A549 (cell line): Measurements from ENCODE around the gene XPNPEP2. TPM values are rescaled to one million over a fixed set of nuclear protein-coding genes. Genes with fewer than 3 reads are reported as not detected.

ENCODE experiments used
- ATAC-seq, 2 experiments: fragments of 200-7000 bp in 1 of 2; fragments of >200 bp in 1 of 2; cut with Nextera tagmentation in 1 of 2; cut with Tn5 transposase in 1 of 2; 3 replicates each; pipeline versions ENCODE4 v1.8.0 to v1.9.1; 2018 to 2020; ENCODE audit warnings: mild to moderate bottlenecking in 1 of 2, moderate library complexity in 1 of 2
- CTCF ChIA-PET: fragments of 300-600 bp; sonication (Branson Sonifier 250); formaldehyde crosslinking; extraction: SDS; loops from one replicate; lab custom pipeline; 2021; ENCODE audit warnings: antibody characterized with exemption, inconsistent platforms; lab: Yijun Ruan, JAX
- POLR2A ChIA-PET: fragments of 350-600 bp; formaldehyde crosslinking; extraction: SDS; loops from one replicate; lab custom pipeline; 2021; ENCODE audit warnings: antibody characterized with exemption, inconsistent platforms; lab: Yijun Ruan, JAX
- DNase-seq, 2 experiments: peaks; one replicate each; pipeline versions ENCODE4 v3.0.0 to v3.0.0-alpha.2; 2011 to 2016; ENCODE audit warnings: low read depth in 1 of 2, low spot score in 1 of 2
- FAIRE-seq: peaks from 2 replicates; lab custom pipeline; 2011; peaks lifted over from hg19 to GRCh38; lab: Jason Lieb, UNC
- H3K27ac ChIP-seq, 2 experiments: fragments of >200 bp; sonication (Bioruptor Twin); formaldehyde crosslinking; 3 replicates each; pipeline ENCODE4 v1.5.1; 2016 to 2017
- H3K4me1 ChIP-seq: fragments of >200 bp; sonication (Bioruptor Twin); formaldehyde crosslinking; 3 replicates; pipeline ENCODE4 v1.6.1; 2016
- H3K4me2 ChIP-seq: fragments of >200 bp; sonication (Bioruptor Twin); formaldehyde crosslinking; 3 replicates; pipeline ENCODE4 v1.6.1; 2016
- H3K4me3 ChIP-seq: fragments of >200 bp; sonication (Bioruptor Twin); formaldehyde crosslinking; 3 replicates; pipeline ENCODE4 v1.5.1; 2016
- H3K9me3 ChIP-seq: fragments of >200 bp; sonication (Bioruptor Twin); formaldehyde crosslinking; 3 replicates; pipeline ENCODE4 v1.6.1; 2016
- CBX8 ChIP-seq: fragments of 200-600 bp; sonication (generic); IDR thresholded peaks from 2 replicates; pipeline ENCODE4 v1.6.1; 2016
- CHD2 ChIP-seq: fragments of 150-350 bp; IDR thresholded peaks from 2 replicates; pipeline ENCODE4 v1.6.1; 2014; ENCODE audit warnings: low read length; ENCODE audit not compliant: partially characterized antibody
- CHD4 ChIP-seq: fragments of 200-600 bp; sonication (generic); IDR thresholded peaks from 2 replicates; pipeline ENCODE4 v1.6.1; 2016; ENCODE audit warnings: antibody characterized with exemption, mild to moderate bottlenecking, borderline replicate concordance
- EHF ChIP-seq: fragments of 250-450 bp; sonication (Bioruptor Pico); IDR thresholded peaks from 2 replicates; pipeline ENCODE4 v1.5.0; 2020; ENCODE audit warnings: mild to moderate bottlenecking
- EHMT2 ChIP-seq: fragments of 200-600 bp; sonication (generic); IDR thresholded peaks from 2 replicates; pipeline ENCODE4 v1.6.1; 2016; ENCODE audit warnings: antibody characterized with exemption, low read depth, mild to moderate bottlenecking, moderate library complexity
- EP300 ChIP-seq, 2 experiments: fragments of >200 bp; sonication (Bioruptor Twin); formaldehyde crosslinking; IDR thresholded peaks; 2 replicates in 1 of 2; 3 replicates in 1 of 2; pipeline ENCODE4 v1.6.1; 2016 to 2017
- ESRRA ChIP-seq: fragments of 150-350 bp; IDR thresholded peaks from 2 replicates; pipeline ENCODE4 v1.6.1; 2014; ENCODE audit warnings: mild to moderate bottlenecking, low read length, borderline replicate concordance
- HDAC2 ChIP-seq: fragments of 200-600 bp; sonication (generic); IDR thresholded peaks from 2 replicates; pipeline ENCODE4 v1.6.1; 2016
- HEYL ChIP-seq: fragments of 250-450 bp; sonication (Bioruptor Pico); IDR thresholded peaks from 2 replicates; pipeline ENCODE4 v1.8.0; 2021; ENCODE audit warnings: mild to moderate bottlenecking, moderate library complexity
- HOXA7 ChIP-seq: fragments of 250-450 bp; sonication (Bioruptor Pico); IDR thresholded peaks from 2 replicates; pipeline ENCODE4 v1.5.0; 2020; ENCODE audit warnings: mild to moderate bottlenecking, moderate library complexity
- HOXB13 ChIP-seq: fragments of 250-450 bp; sonication (Bioruptor Pico); IDR thresholded peaks from 2 replicates; pipeline ENCODE4 v1.5.0; 2020; ENCODE audit warnings: low read depth, mild to moderate bottlenecking, moderate library complexity
- JUNB ChIP-seq: fragments of >200 bp; sonication (Bioruptor Twin); formaldehyde crosslinking; IDR thresholded peaks from 2 replicates; pipeline ENCODE4 v1.6.1; 2016
- MAFK ChIP-seq: fragments of 450-650 bp; IDR thresholded peaks from 2 replicates; pipeline ENCODE4 v1.6.1; 2014; ENCODE audit not compliant: partially characterized antibody
- NFE2L2 ChIP-seq: fragments of 150-350 bp; conservative IDR thresholded peaks from 2 replicates; pipeline ENCODE4 v1.6.1; 2014; ENCODE audit warnings: low read length
- PHF8 ChIP-seq: fragments of 200-600 bp; sonication (generic); IDR thresholded peaks from 2 replicates; pipeline ENCODE4 v1.6.1; 2016; ENCODE audit warnings: low read depth, mild to moderate bottlenecking, antibody characterized with exemption, moderate library complexity, borderline replicate concordance
- POLR2A ChIP-seq: IDR thresholded peaks from 2 replicates; pipeline ENCODE4 v1.6.1; 2012; ENCODE audit warnings: mild to moderate bottlenecking, low read length
- RARB ChIP-seq: fragments of 250-450 bp; sonication (Bioruptor Pico); IDR thresholded peaks from 2 replicates; pipeline ENCODE4 v1.8.0; 2021; ENCODE audit warnings: mild to moderate bottlenecking, moderate library complexity
- RNF2 ChIP-seq: fragments of 200-600 bp; sonication (generic); IDR thresholded peaks from 2 replicates; pipeline ENCODE4 v1.6.1; 2016; ENCODE audit warnings: low read depth, mild to moderate bottlenecking, antibody characterized with exemption, moderate library complexity, borderline replicate concordance
- ZC3H11A ChIP-seq: fragments of 450-650 bp; IDR thresholded peaks from 2 replicates; pipeline ENCODE4 v1.6.1; 2014; ENCODE audit warnings: antibody characterized with exemption, mild to moderate bottlenecking
- ZNF302 ChIP-seq: fragments of 250-450 bp; sonication (Bioruptor Pico); IDR thresholded peaks from 2 replicates; pipeline ENCODE4 v1.9.0; 2021; ENCODE audit warnings: inconsistent platforms, mild to moderate bottlenecking, moderate library complexity
- ZSCAN20 ChIP-seq: fragments of 250-450 bp; sonication (Bioruptor Pico); IDR thresholded peaks from 2 replicates; pipeline ENCODE4 v1.8.0; 2022; ENCODE audit warnings: mild to moderate bottlenecking, moderate library complexity
- WGBS: methylation state at CpG from one replicate; pipeline ENCODE4 v1.1.6; 2017; ENCODE audit errors: missing lambda C conversion rate; 5-methylcytosine and 5-hydroxymethylcytosine counted together
- polyA plus RNA-seq, 4 experiments: library from polyadenylated mRNA; depleted of rRNA in 3 of 4; stranded (reverse); fragments of >200 nt; fragmentation: RNase III in 1 of 4; extraction: RNeasy Plus Mini Kit Qiagen cat#74134 plus additional on column Dnase treatment in 1 of 4; gene quantifications; 2 replicates in 3 of 4; 3 replicates in 1 of 4; pipeline ENCODE4 v1.2.3, GENCODE V29; 2011 to 2017
- TF ChIP-seq, protein P1 (sequence below): fragments of 250-450 bp; sonication (Bioruptor Pico); IDR thresholded peaks from 2 replicates; pipeline ENCODE4 v1.5.0; 2021; ENCODE audit warnings: mild to moderate bottlenecking, moderate library complexity, borderline replicate concordance
- TF ChIP-seq, protein P2 (sequence below): IDR thresholded peaks from 2 replicates; pipeline ENCODE4 v1.6.1; 2012; ENCODE audit warnings: low read depth, borderline replicate concordance
- TF ChIP-seq, protein P3 (sequence below): fragments of 250-450 bp; sonication (Bioruptor Pico); IDR thresholded peaks from 2 replicates; pipeline ENCODE4 v1.5.0; 2020; ENCODE audit warnings: low read depth, mild to moderate bottlenecking, moderate library complexity
- TF ChIP-seq, protein P4 (sequence below): IDR thresholded peaks from 2 replicates; pipeline ENCODE4 v1.6.1; 2012

The XPNPEP2 gene
- polyA plus RNA-seq, 2 of the 4 experiments (the other 2 are of a cell fraction): not detected

DNA sequence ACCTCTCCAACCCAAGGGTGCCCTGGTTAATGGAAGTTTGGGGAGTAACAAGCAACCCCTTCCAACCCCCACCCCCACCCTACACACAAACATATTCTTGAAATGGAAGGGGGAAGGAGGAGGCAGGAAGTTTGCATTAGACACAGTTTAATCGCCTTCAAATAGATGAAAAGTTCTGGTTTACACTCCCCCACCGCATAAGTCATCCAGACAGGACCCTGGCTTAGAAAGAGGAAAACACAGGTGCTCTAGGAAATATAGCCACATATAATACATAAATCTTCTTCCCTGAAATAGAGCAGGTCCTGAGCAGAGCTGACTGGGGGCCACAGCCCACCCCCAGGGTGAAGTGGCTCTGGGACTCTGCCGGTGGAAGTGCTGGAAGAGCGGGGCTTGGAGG lies 66.0 kb downstream of the XPNPEP2 start:
- no peak overlapping the region for H3K4me3 ChIP-seq
- FAIRE-seq (no peak), ATAC-seq (no peak), DNase-seq (no peak)
- H3K4me2 ChIP-seq: no peak overlapping the region
- H3K9me3 ChIP-seq: no peaks in the 10 kb centered on the region
- H3K4me1 ChIP-seq: no peaks in the 10 kb centered on the region
- TF ChIP-seq MAFK (no peak), HEYL (CRISPR knock-in tag) (no peak), NFE2L2 (no peak), EP300 (IDR thresholded peaks at IDR 0.05) (no peak), ZSCAN20 (no peak), RARB (CRISPR knock-in tag) (no peak)
- TF ChIP-seq, protein P1, sequence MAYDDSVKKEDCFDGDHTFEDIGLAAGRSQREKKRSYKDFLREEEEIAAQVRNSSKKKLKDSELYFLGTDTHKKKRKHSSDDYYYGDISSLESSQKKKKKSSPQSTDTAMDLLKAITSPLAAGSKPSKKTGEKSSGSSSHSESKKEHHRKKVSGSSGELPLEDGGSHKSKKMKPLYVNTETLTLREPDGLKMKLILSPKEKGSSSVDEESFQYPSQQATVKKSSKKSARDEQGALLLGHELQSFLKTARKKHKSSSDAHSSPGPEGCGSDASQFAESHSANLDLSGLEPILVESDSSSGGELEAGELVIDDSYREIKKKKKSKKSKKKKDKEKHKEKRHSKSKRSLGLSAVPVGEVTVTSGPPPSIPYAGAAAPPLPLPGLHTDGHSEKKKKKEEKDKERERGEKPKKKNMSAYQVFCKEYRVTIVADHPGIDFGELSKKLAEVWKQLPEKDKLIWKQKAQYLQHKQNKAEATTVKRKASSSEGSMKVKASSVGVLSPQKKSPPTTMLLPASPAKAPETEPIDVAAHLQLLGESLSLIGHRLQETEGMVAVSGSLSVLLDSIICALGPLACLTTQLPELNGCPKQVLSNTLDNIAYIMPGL (CRISPR knock-in tag): no peak
- TF ChIP-seq, protein P2, sequence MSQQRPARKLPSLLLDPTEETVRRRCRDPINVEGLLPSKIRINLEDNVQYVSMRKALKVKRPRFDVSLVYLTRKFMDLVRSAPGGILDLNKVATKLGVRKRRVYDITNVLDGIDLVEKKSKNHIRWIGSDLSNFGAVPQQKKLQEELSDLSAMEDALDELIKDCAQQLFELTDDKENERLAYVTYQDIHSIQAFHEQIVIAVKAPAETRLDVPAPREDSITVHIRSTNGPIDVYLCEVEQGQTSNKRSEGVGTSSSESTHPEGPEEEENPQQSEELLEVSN: no peak
- TF ChIP-seq, protein P3, sequence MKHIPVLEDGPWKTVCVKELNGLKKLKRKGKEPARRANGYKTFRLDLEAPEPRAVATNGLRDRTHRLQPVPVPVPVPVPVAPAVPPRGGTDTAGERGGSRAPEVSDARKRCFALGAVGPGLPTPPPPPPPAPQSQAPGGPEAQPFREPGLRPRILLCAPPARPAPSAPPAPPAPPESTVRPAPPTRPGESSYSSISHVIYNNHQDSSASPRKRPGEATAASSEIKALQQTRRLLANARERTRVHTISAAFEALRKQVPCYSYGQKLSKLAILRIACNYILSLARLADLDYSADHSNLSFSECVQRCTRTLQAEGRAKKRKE: no peak
- 100% methylated on average over 4 of the region's 4 CpGs for WGBS
- ChIA-PET POLR2A (no interaction called here), CTCF (interaction anchor here (0.9 kb wide), 1 partner anchor 12 kb away, joined by 3 read pairs; no protein-coding TSS in a partner anchor)
- H3K27ac ChIP-seq: no peak overlapping the region

DNA sequence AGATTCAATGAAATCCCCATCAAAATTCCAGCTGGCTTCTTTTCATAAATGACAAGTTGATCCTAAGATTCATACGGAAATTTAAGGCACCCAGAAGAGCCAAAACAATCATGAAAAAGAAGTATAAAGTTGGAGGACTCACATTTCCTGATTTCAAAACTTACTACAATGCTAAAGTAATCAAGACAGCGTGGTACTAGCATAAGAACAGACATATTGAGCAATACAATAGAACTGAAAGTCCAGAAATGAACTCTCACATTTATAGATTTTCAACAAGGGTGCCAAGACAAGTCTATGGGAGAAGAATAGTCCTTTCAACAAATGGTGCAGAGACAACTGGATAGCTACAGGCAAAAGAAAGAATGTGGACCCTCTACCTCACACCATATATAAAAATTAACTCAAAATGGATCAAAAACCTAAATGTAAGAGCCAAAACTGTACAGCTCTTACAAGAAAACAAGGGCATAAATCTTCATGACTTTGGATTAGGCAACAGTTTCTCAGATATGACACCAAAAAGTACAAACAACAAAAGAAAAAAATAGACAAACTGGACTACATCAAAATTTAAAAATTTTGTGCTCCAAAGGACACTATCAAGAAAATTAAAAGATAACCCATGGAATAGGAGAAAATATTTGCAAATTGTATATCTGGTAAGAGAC lies 69.5 kb downstream of the XPNPEP2 start:
- no peaks in the 10 kb centered on the region for H3K9me3 ChIP-seq
- DNase-seq (no peak), ATAC-seq (no peak), FAIRE-seq (peak; percentile 96)
- 93% methylated on average over 2 of the region's 2 CpGs for WGBS
- H3K4me3 ChIP-seq: no peak overlapping the region
- POLR2A ChIA-PET: no interaction called here
- CTCF ChIA-PET: no interaction called here
- TF ChIP-seq PHF8 (no peak), ESRRA (no peak), CBX8 (no peak), HDAC2 (no peak), MAFK (no peak), POLR2A (no peak), ZNF302 (CRISPR knock-in tag) (no peak), HOXB13 (no peak), EHMT2 (no peak), HOXA7 (CRISPR knock-in tag) (no peak), ZSCAN20 (no peak), ZC3H11A (no peak), EHF (no peak), JUNB (no peak), RNF2 (no peak), CHD2 (no peak), CHD4 (no peak)
- TF ChIP-seq, protein P4, sequence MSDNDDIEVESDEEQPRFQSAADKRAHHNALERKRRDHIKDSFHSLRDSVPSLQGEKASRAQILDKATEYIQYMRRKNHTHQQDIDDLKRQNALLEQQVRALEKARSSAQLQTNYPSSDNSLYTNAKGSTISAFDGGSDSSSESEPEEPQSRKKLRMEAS: no peak
- H3K4me2 ChIP-seq: no peak overlapping the region
- no peaks in the 10 kb centered on the region for H3K4me1 ChIP-seq
- no peak overlapping the region for H3K27ac ChIP-seq
